Measurements from ENCODE around the gene CXCL12.

DNA sequence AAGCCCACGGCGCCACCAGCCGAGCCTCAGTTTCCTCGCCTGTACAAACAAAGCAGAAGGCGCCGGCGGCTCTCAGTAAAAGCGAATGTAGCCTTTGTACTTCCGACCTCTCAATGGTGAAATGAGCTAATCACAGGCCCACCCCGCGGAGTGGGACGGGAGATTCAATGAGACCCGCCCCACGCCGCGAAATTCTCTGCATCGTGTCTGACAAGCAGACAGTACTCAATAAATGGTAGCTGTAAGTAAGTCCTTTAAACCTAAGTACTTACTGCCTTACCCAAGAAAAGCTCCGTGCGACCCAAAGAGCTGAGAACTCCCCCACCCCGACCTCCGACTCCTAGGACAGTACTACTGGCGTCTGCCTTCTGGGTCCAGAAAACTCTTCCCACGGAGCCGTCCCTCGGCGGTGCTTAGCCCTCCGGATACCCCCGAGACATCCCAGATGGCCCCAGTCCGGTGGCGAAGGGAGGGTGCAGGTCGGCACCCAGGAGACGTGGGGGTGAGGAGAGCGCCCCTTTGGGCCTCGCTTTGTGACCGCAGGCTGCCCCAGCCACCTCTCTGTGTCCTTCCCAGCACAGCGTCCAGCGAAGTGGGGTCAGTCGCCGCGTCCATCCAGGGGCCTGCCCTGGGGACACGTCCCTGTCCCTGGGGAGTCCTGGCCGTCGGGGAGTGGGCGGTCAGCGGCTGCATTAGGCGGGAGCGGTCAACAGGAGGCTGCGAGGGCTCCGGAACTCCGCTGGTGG lies 972 bp upstream of the CXCL12 start:
- no peak for TF ChIP-seq GATA2 (IDR thresholded peaks at IDR 0.05; ENCODE audit: low read depth, low read length)
- no peak for TF ChIP-seq GATA3 (IDR thresholded peaks at IDR 0.05; ENCODE audit: low read depth, low read length)
